ENCODE measurements around the gene PKM.

PKM gene

DNA sequence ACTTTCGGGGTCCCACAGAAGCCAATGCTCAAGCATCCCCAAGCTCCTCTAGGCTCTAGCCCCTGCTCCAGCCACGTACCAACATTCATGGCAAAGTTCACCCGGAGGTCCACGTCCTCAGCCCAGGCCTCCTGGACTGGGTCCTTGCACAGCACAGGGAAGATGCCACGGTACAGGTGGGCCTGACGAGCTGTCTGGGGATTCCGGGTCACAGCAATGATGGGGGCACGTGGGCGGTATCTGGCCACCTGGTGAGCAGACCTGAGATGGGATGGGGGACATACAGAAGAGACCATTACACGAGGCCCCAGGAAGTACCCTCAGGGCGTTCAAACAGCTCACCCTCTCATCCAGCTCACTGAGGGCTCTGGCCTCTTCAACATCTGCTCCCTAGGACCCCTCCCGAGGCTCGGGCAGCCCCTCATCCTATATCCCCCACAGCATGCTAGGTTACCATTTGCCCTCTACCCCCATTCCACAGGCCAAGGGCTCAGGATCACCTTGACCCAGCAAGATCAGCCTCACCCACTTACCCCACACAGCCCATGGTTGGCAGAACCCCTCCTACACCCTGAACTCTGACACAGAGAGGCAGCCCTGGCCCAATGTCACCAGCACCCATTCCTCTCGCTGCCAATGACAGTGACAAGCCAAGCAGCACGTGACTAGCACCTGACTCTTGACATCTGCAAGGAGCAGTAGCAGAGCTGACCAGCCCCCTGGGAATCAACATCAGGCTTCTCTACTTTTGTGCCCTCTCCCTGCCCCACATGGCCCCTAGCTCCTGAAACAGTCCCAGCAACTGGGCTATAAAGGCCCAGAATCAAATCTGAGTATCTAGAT lies 30.4 kb downstream of the PKM start:
- DNase-seq (ENCODE audit: low spot score): no peak

DNA sequence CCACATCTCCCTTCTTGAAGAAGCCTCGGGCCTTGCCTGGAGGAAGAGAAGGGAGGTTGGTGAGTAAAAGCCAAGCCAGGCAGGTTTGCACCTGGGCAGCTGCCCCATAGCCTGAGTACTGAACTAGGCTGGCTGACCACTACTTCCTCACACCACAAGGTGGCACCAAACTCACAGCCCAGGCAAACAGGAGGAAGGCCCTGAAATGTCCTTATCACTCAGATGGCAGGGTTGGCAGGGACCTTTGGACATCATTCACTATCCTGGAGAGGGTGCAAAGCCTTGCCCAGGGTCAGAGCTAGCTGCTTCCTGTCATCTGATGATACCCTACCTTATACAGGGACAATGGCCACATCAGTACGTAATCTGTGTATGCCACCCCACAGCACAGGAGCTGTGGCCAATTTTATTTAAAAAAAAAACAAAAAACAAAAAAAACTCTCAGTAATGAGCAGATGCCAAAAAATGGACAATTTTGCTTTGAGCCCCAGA lies 31.2 kb downstream of the PKM start:
- DNase-seq (ENCODE audit: low spot score): peak; percentile 80

DNA sequence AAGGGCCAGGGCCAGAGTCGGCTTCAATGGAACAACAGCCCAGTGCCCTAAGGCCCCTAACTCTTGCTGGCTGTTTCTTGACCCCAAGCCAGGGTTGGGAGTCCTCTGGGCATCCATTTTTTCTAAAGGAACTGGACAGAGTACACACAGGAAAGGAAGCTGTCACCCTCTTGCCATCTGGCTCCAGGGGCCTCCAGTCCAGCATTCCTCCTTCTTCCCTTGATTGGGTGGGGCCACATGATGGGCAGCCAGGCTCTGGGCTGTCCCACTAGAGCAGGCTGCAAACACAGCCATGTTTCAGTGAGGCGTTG lies 31.8 kb downstream of the PKM start:
- DNase-seq (ENCODE audit: low spot score): no peak

DNA sequence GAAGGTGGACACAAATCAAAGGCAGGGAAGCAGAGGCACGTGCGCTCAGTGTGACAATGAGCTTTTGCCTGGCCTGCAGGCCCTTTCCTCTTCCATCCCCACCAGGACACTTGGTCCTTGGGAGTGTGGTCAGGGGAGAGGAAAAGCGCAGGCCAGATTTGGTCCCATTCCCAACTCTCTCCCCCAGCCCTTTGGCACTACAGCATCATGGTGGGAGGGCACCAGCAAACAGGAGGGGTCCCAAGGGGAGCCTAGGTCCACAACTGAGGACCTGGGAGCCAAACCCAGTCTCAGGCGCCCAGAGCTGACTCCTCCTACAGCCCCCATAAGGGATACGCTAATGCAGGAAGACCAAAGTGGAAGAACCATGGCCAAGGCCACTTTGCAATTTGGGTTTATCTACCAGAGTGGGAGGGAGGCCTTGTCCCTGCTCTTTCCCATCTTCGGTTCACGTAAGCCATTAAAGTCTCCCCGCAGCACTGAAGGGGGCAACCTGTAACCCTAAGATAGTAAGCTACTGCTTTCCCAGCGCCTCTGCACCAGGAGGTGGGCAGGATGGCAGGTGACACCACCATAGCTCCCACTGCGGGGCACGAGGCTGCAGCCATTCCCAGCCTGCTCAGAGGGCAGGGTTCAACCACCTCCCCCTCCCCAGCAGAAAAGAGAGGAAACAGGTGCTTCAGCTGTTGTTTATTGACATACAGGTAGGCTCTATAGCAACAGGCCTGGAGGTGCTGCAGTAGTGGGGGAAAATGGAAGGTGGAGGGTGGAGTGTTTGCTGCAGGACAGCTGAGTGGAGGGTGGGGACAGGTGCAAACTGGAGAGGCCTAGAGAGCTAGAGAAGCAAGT lies 32.4 kb downstream of the PKM start:
- no peak for DNase-seq (ENCODE audit: low spot score)

DNA sequence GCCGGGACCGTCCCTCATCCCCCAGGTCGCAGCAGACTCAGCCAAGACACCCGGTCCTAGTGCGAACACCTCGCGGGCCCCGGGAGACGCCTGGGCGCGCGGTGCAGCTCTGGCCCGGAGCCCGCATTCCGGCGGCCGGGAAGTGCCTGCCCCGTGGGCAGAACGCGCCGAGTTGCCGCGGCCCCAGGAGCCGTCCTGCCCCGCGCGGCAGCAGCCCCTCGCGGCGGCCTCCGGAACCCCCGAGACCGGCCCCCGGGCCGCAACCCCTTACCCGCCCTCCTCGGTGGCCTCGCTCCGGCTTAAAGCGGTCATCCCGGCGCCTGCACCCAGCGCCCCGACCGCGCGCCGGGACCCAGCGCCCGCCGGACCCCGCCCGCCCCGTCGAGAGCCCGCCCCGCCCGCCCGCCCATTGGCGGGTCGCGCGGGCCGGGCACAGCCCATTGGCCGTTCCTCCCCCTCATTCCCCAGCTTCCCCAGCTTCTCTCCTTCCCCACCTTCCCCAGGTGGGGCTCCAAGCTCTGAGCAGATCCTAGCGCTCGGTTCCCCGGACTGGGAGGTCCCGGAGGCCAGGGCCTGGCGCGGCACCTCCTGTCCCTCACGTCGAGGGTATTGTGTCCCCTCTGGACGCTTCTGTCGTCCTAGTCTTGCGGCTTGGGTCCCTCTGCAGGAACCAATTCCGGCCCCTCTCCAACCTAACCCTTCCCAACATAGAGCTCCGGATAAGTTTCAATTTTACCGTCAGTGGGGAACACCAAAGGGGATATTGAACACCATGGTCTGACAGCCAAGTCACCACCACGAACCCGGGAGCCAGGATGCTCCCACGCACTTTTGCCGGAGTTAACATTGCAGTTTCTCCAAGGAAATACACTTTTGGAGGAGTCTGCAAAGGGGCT lies 33.3 kb downstream of the PKM start, which contains the start of gene GRAMD2A:
TSS of gene GRAMD2A (minus strand) at position 328 of the 896 bp plus-strand sequence.
- no peak for DNase-seq (ENCODE audit: low spot score)

DNA sequence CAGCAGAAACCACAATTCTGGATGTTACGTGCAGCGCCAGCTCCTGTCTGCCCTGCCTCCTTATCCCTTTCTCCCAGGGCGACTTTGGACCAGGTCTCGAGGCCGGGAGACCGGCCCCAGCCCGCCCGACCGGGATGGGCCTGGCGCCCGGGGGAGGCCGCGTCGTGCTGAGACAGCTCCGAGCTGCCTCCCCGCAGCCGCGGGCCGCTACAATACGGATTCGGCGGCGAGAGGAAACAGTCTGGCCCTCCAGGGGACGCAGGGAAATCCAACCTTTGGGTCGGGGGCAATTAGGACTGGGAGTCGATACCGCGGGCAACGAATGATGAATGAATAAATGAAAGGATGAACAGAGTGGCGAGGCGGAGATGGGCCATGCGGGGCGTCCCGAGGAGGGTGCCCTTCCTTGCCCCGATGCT lies 33.9 kb downstream of the PKM start:
- DNase-seq (ENCODE audit: low spot score): no peak

DNA sequence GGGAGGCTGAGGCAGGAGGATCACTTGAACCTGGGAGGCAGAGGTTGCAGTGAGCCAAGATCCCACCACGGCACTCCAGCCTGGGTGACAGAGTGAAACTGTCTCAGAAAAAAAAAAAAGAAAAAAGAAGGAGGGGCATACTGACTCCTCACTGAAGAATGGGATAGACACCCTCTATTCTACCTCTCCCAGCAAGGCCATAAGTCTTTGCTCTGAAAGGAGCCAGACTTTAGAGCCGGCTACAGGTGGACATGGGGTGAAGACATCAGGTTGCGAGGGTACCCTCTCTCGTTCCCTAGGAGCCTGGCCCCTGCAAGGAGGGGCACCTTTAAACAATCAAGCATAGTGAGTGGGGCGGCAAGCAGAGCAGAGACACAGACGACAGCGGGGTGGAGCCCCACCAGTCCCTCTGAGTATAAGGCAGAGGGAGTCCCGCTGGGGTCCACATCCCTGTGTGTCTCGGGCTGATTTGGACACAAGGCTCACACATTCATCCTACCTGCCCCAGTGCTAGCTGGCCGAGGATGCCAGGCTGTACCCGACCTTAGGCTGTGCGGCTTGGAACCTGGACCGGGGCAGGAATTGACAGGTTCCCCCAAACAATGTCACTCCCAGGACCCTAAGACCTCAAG lies 34.5 kb downstream of the PKM start:
- no peak for DNase-seq (ENCODE audit: low spot score)

DNA sequence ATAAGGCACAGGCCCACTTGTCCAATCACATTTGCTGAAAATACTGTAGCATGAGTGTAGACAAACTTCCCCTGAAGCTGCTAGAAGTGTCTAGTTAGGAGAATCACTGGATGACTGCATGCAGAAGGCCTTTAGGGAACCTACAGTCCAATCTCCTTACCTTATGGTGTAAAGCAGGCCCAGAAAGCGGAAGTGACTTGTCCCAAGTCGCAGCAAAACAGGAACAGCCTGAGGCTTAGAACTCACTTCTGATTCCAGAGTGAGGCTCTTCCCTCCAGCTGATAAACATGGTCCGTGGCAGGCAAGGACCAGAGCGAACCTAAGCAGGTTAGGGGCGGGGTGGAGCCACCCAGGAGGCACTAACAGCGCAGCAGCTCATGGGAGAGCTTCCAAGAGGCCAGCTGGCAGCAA lies 35.9 kb downstream of the PKM start:
- no peak for DNase-seq (ENCODE audit: low spot score)

DNA sequence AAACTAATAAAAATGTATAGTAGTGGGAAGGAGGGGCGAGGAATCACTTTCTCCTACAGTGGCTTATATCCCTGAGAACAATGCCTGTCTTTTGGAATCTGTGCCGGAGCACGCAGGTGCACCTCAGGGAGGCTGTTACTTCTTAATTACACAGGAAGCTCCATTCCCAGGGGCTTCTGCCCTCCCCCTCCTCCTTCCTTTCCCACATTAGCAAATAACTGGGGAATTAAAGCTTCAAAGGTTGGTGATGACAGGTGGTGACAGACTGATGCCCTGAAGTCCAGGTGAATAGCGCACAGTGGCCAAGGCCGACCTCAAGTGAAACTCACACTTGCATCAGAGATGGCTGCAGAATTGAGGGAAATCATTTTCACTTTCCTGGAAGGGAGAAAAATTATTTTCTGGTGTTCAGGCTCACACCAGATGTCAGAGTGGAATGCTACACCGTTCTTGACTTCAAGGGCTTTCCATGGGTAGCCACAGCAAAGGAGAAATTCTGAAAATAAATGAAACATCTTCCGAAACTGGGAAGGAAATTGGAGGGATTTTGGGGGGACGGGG lies 37.1 kb downstream of the PKM start:
- no peak for DNase-seq (ENCODE audit: low spot score)

DNA sequence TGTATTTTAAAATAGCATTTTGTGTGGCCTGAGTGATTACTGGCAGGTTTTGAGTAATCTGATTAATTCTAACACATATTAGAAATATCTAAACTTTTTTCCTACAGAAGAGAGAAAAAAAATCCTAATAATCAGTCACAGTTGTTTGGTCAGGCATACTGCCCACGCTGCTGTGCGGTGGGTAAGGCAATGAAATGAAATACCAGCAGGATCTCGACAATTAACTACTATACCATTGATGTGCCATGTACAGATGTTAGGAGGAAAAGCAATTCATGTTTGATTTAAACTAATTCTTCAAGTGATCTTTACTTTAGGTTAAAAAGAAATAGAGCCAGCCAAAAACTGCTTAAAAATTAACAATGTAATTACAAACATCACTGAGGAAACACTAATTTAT lies 38.6 kb downstream of the PKM start:
- DNase-seq (ENCODE audit: low spot score): no peak

DNA sequence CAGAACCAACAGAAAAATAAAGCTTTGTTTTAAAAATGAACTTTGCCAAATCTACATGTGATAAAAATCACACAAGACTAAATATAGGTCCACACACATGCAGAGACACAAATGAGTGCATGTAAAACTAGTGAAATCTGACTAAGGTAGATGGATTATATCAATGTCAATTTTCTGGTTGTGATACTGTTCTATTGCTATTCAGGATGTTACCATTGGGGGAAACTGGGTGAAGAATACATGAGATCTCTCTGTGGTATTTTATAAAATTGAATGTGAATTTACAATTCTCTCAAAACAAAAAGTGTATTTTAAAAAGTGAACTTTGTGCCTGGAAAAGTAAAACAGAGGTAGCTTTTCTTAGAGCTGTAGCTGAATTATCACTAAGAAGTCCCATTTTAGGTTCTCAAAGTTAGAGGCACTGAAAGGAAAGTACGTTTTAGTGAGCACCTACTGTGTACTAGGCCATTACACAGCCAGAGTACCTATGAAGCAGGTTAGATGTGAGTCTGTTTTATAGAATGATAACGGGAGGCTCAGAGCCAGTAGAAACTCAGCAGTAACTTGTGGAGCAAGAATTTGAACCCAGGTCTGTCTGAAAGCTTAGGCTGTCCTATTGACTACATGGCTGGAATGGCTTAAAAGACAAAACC lies 41.6 kb downstream of the PKM start:
- no peak for DNase-seq (ENCODE audit: low spot score)

DNA sequence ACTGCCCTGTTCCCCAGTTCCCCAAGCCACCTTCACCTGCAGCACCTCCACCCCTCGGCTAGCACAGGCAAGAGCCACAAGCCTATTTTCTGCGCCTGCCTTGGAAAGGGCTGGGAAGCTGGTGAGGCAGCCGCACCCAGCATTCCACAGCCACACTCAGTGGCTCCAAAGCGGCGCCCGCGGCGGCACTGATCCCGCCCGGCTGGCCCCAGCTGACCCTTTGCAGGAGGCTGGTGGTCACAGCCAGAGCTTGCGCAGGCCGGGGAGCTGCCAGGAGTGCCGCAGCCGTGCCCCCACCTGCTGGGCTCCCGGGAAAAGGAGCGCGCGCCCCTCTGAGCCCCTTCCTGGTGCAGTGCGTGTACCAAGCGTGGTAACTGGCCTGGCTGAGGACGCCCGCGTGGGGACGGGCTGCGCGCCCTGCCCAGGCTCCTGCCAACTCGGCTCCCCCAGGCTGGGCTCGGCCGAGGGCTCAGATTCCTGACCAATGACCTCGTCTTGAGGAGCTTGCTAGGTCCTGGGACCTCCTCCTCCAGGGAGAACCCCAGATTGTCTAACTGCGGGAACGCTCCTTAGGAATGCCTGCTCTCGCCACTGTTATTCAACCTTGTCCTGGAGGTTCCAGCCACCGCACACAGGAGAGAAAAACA lies 46.7 kb downstream of the PKM start:
- DNase-seq (ENCODE audit: low spot score): no peak

DNA sequence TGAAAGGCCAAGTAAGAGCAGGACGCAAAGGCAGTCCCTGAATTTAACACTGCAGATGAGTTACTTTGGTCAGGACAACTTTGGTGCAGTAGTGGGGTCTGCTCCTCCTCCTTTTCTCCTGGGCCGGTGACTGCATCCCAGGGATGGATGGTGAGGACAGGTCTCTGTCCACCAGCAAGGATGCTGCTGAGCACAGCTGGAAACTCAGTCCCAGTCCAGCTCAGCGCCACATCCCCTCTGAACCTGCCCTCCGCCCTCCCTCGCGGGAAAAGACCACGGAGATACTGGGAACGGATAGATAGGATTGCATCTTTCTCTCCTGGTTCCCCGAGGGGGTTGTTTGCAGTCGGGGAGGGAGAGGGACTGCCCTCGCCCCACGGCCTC lies 47.2 kb downstream of the PKM start:
- DNase-seq (ENCODE audit: low spot score): no peak

DNA sequence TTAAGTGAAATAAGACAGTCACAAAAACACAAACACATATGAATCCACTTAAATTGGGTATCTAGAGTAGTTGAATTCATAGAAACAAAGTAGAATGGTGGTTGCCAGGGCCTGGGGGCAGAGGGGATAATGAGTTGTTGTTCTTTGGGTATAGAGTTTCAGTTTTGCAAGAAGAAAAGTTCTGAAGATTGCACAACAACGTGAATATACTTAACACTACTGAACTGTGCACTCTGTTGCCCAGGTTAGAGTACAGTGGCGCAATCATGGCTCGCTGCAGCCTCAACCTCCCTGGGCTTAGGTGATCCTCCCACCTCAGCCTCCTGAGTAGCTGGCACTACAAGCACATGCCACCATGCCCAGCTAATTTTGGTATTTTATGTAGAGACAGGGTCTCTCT lies 48.3 kb downstream of the PKM start:
- no peak for DNase-seq (ENCODE audit: low spot score)

DNA sequence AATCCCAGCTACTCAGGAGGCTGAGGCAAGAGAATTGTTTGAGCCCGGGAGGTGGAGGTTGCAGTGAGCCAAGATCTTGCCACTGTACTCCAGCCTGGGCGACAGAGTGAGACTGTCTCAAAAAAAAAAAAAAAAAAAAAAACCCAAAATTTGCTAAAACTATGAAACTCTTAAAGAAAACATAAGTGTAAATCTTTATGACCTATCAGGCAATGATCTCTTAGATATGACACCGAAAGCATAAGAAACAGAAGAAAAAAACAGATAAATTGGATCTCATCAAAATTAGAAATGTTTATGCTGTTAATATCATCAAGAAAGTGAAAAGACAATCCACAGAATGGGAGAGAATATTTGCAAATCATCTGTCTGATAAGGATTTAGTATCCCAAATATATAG lies 48.7 kb downstream of the PKM start:
- DNase-seq (ENCODE audit: low spot score): no peak

DNA sequence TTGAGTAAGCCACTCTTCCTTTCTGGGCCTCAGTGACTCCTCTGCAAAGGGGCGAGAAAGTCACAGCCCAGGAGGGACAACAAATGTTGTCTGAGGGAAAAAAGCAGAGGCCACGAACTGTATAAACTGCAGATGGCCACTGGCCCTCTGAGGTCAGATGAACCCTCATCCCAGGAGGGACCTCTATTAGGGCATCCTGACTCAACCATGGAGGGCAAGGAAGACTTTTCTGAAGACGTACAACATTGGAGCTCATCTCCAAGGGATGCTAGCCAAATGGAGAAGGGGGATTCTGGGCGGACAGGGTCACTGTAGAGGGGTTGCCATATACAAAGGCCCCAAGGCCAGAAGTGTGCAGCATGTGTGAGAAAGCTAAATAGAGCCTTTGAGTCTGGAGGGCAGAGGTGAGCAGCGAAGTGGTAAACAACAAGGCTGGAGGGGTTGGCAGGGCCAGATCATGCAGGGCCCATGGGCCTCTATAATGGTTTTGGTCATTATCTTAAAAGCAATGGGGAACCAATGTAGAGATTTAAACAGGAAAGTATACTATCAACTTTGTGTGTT lies 50.1 kb downstream of the PKM start:
- DNase-seq (ENCODE audit: low spot score): no peak

DNA sequence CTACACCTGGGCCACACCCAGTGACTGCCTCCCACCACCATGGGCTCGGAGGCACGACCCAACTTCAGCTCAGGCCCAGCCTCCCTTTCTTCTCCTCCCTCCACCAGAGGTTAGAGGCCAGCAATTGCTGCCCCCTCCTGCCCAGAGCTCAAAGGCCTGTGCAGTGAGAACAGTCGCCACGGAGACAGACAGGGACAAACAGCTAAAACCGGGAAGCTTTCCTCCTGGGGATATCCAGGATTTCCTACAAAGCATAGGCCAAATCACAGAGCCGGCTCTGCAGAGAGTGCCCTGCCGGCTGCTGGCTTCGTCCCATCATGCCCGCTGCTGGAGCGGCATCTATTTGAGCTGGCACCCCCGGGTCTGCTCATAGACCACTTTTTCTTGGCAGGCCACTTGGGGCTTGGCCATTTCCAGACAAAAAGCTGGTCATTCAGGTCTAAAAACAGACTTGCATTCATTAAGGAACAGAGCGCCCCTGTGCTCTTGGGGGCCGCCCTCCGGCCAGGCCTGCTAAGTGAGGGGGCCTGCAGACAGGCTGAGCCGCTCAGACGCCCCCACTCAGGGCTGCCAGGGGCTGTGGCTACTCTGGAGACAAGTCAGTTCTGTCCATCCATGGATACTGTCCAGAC lies 50.9 kb downstream of the PKM start:
- DNase-seq (ENCODE audit: low spot score): no peak

DNA sequence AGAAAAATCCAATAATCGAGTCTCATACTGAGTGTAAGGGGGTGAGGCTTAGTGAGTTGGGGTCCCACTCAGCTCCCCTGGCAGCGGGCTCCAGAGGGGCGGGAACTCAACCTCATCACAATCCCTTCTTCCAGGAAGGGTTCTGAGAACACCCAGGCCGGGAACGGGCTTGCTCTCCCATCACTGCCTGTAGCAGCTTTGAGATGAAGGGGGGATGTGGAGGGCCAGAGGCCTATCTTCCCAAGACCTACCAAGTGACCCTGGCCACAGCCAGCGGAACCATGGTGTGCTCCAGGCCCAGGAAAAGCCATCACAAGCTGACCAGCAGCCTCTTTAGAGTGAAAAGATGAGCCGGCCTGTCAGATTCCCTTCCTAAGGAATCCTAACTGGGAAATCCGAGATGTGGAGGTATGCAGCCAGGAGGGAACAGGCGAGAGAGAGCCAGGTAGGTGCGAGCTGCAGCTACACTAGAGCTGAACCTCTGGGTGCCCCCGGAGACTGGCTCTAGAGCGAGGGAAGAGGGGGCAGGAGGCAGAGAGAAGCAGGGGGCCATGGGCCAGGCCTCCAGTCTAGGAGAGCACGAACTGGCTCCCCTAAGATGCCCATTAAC lies 51.9 kb downstream of the PKM start:
- no peak for DNase-seq (ENCODE audit: low spot score)

DNA sequence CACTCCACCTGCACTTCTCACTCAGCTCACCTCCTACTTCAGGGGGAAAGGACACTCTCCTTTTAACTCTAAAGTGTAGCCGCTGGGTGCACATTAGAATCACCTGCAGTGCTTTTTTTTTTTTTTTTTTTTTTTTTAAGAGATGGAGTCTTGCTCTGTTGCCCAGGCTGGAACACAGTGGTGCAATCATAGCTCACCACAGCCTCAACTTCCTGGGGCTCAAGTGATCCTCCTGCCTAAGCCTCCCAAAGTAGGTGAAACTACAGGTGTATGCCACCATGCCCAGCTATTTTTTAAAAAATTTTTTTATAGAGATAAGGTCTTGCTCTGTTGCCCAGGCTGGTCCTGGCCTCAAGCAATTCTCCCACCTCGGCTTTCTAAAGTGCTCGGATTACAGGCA lies 54.2 kb downstream of the PKM start:
- DNase-seq (ENCODE audit: low spot score): no peak

Measured in CD4-positive, alpha-beta T cell treated with Interleukin-15 for 4 hours (primary cell).